ENCODE measurements around the gene CDK5RAP2. TPM values are rescaled to one million over a fixed set of nuclear protein-coding genes. Genes with fewer than 3 reads are reported as not detected.

CDK5RAP2 gene
- total and polyA plus RNA-seq, 5 experiments from 2014 or later = 17.1 to 94.9 (median 29.2) TPM

DNA sequence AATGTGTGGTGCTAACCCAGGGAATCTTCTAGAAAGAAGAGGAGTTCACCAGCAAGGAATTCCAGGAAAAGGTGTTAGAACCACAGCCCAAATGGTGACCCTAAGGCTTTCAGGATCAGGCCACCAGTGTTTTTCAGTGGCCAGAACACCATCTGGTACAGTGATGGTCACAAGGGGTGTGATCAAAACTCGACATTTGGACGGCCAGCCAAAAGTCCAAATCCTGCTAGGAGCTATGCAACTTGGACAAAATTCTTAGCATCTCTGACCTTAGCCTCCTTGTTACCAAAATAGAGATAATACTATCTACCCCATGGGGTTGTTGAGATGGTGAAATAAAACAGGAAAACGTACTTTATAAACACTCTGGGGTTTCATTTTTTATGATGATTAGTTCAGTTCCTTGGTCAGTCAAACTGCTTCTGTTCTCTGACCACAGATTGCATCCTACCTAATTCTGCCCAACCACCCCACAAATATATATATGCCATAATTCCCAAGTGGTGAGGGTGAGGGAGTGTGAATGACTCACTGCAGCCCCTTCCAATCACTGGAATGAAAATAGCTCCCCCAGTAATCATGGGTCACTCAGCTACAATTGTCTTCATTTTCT is 210.3 kb downstream of the CDK5RAP2 start:
- Mint-ChIP-seq H3K36me3 (peaks cover 0 to 5% (median 5%) of the 10 kb centered on the region in 3 donors), H3K27me3 (peaks cover 0 to 6% (median 0%) of the 10 kb centered on the region in 5 donors), H3K4me1 (no peaks in the 10 kb centered on the region), H3K9me3 (peaks cover 0 to 9% (median 1%) of the 10 kb centered on the region in 9 donors), H3K4me3 (no peak overlapping the region), H3K27ac (no peak overlapping the region)
- DNase-seq (no peak), ATAC-seq (no peak)
- POLR2A ChIA-PET = no interaction called here

DNA sequence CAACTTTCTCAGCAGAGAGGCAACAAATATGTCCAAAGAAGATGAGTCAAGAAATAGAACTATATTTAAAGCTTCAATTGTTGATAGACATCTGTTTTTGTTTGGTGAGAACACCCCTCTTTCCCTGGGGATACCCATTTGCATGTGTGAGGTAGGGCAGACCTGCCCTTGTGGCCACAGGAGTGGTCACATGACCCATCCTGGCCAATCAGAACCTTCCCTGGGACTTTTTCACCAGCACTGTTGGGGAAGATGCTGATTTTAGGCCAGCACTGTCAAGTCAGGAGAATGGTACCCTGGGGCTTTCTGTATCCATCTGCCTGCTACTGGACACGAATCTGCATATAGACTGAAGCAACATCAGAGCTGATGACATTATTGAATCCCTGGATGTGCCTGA is 211.2 kb downstream of the CDK5RAP2 start:
- Mint-ChIP-seq H3K27me3 (peaks cover 0 to 5% (median 0%) of the 10 kb centered on the region in 5 donors), H3K27ac (no peak overlapping the region), H3K36me3 (peaks cover 0 to 5% (median 3%) of the 10 kb centered on the region in 3 donors), H3K4me1 (no peaks in the 10 kb centered on the region), H3K9me3 (peaks cover 0 to 9% (median 0%) of the 10 kb centered on the region in 9 donors), H3K4me3 (no peak overlapping the region)
- DNase-seq (no peak), ATAC-seq (no peak)
- POLR2A ChIA-PET = no interaction called here

DNA sequence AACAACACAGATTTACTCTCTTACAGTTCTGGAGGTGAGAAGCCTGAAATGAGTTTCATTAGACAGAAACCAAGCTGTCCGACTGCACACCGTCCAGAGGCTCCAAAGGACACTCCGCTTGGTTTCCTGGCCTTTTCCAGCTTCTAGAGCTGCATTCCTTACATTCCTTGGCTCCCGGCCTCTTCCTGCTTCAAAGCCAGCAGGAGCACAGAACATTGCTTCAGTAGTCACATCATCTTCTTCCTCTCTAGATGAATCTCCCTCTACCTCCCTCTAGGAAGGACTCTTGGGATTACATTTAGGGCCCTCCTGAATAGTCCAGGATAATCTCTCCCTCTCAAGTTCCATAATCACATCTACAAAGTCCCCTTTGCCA is 213.3 kb downstream of the CDK5RAP2 start:
- ATAC-seq (no peak), DNase-seq (no peak)
- Mint-ChIP-seq H3K4me1 (no peaks in the 10 kb centered on the region), H3K27me3 (peaks cover 0 to 7% (median 0%) of the 10 kb centered on the region in 5 donors), H3K9me3 (peaks cover 0 to 9% (median 0%) of the 10 kb centered on the region in 9 donors), H3K36me3 (peaks cover 0 to 5% (median 3%) of the 10 kb centered on the region in 3 donors), H3K4me3 (no peak overlapping the region), H3K27ac (no peak overlapping the region)
- POLR2A ChIA-PET = no interaction called here

DNA sequence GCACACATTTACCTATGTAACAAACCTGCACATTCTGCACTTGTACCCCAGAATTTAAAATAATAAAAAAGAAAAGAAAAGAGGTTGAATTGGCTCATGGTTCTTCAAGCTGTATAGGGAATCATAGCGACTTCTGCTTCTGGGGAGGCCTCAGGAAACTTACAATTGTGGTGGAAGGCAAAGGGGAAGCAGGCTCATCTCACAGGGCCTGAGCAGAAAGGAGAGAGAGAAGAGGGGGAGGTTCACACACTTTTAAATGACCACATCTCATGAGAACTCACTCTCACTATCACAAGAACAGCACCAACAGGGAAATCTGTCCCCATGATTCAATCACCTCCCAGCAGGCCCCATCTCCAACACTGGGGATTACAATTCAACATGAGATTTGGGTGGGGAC is 214.6 kb downstream of the CDK5RAP2 start:
- Mint-ChIP-seq H3K27me3 (peaks cover 0 to 7% (median 0%) of the 10 kb centered on the region in 5 donors), H3K4me1 (no peaks in the 10 kb centered on the region), H3K9me3 (peaks cover 0 to 9% (median 0%) of the 10 kb centered on the region in 9 donors), H3K4me3 (no peak overlapping the region), H3K36me3 (peaks cover 0 to 5% (median 3%) of the 10 kb centered on the region in 3 donors), H3K27ac (no peak overlapping the region)
- DNase-seq = no peak
- POLR2A ChIA-PET = no interaction called here
- ATAC-seq = no peak

DNA sequence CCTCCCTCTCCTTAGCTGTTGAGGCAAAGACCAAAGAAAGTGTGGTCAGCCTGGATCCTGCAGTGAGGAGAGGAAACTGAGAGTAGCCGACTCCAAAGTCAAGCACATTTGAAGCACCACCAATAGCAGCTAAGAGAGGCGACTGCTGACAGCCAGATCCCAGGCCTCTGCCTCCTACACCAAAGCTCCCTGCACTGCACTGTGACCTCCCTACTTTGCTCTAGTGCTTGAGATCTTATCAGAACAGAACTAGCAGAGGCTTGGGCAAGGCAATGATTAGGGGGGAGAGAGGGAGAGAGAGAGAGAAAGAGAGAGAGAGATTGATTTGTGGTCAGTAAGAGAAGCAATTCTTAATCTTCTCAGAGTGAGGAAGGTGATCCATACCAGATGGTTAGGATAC is 216.3 kb downstream of the CDK5RAP2 start:
- H3K4me1 Mint-ChIP-seq = no peaks in the 10 kb centered on the region
- H3K27ac Mint-ChIP-seq = no peak overlapping the region
- H3K36me3 Mint-ChIP-seq = peaks cover 0 to 5% (median 3%) of the 10 kb centered on the region in 3 donors
- DNase-seq (no peak), ATAC-seq (no peak)
- peaks cover 0 to 7% (median 0%) of the 10 kb centered on the region in 5 donors for H3K27me3 Mint-ChIP-seq
- peaks cover 0 to 7% (median 0%) of the 10 kb centered on the region in 9 donors for H3K9me3 Mint-ChIP-seq
- no peak overlapping the region for H3K4me3 Mint-ChIP-seq
- POLR2A ChIA-PET = no interaction called here

DNA sequence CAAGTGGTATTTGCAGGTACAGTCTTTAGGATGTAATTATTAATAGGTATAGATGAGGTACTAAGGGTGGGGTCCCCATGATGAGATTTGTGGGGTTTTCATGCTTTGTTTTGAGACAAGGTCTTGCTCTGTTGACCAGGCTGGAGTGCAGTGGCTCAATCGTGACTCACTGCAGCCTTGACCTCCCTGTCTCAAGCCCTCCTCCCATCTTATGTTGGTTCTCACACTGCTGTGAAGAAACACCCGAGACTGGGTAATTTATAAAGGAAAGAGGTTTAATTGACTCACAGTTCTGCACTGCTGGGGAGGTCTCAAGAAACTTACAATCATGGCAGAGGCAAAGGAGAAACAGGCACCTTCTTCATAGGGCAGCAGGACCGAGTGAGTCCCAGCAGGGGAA is 217.5 kb downstream of the CDK5RAP2 start:
- no peak for ATAC-seq

DNA sequence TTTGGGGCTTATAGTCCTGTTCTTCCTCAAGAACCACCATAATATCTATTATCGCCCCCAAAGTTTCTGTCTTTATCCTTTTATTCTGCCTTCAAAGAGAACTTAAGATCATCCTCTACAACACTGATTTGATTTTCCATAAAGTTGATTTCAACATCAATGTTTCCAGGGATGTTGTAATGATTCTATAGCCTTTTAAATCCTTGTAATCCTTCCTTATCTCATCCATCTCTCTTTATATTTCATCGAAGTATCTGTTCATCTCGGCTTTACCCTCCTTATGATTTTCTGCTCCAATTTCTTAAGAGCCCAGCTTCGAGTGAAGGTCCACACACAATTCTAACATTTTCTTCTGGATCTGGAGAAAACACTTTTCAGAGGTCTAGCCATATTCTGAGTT is 218.4 kb downstream of the CDK5RAP2 start:
- H3K4me3 Mint-ChIP-seq = no peak overlapping the region
- no peak overlapping the region for H3K27ac Mint-ChIP-seq
- DNase-seq = no peak
- H3K36me3 Mint-ChIP-seq = peaks cover 0 to 3% (median 0%) of the 10 kb centered on the region in 3 donors
- peaks cover 0 to 6% (median 0%) of the 10 kb centered on the region in 9 donors for H3K9me3 Mint-ChIP-seq
- H3K27me3 Mint-ChIP-seq = peaks cover 0 to 7% (median 0%) of the 10 kb centered on the region in 5 donors
- ATAC-seq = no peak
- POLR2A ChIA-PET = no interaction called here
- no peaks in the 10 kb centered on the region for H3K4me1 Mint-ChIP-seq

More for the DNA sequence above, 217.5 kb downstream of the CDK5RAP2 start:
- no peak overlapping the region for H3K27ac Mint-ChIP-seq
- peaks cover 0 to 6% (median 0%) of the 10 kb centered on the region in 9 donors for H3K9me3 Mint-ChIP-seq
- H3K27me3 Mint-ChIP-seq = peaks cover 0 to 7% (median 0%) of the 10 kb centered on the region in 5 donors
- no peak for DNase-seq
- peaks cover 0 to 3% (median 3%) of the 10 kb centered on the region in 3 donors for H3K36me3 Mint-ChIP-seq
- H3K4me1 Mint-ChIP-seq = no peaks in the 10 kb centered on the region
- no peak overlapping the region for H3K4me3 Mint-ChIP-seq
- POLR2A ChIA-PET = no interaction called here

DNA sequence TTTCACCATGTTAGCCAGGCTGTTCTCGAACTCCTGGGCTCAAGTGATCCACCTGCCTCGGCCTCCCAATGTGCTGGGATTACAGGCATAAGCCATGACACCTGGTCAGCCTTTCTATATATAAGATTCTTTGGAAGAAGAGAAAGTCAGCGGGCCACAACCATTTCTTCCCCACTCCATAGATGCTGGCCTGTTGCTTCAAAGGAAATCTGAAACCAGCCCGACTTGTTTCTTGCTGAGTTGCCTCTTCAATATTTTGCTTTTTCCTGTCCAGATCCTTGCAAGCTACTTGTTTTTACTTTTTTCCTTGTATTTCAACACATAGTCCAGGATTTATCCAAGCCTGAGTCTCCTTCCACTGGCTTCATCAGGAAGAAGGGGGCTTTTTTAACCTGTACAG is 219.5 kb downstream of the CDK5RAP2 start:
- Mint-ChIP-seq H3K4me1 (no peaks in the 10 kb centered on the region), H3K27me3 (peaks cover 0 to 7% (median 0%) of the 10 kb centered on the region in 5 donors), H3K27ac (no peak overlapping the region), H3K36me3 (peaks cover 0 to 3% (median 3%) of the 10 kb centered on the region in 3 donors), H3K4me3 (no peak overlapping the region), H3K9me3 (peaks cover 0 to 6% (median 0%) of the 10 kb centered on the region in 9 donors)
- POLR2A ChIA-PET = no interaction called here
- DNase-seq (no peak), ATAC-seq (no peak)

DNA sequence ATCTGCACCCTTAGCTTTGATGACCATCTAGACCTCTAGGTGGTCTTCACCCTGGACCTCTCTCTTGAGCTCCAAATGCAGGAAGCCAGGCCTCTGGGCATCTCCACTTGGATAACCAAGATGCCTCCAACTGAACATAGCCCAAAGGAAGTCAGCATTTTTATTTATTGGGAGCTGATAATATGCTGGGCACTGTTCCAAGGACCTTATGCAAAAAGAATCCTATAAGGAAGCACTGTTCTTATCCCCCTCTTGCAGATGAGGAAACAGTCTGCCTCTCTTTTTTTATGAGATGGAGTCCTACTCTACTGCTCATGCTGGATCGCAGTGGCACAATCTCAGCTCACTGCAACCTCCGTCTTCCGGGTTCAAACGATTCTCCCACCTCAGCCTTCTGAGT is 219.9 kb downstream of the CDK5RAP2 start:
- peaks cover 0 to 6% (median 0%) of the 10 kb centered on the region in 5 donors for H3K27me3 Mint-ChIP-seq
- no peak overlapping the region for H3K27ac Mint-ChIP-seq
- DNase-seq = no peak
- peaks cover 0 to 3% (median 2%) of the 10 kb centered on the region in 3 donors for H3K36me3 Mint-ChIP-seq
- H3K4me3 Mint-ChIP-seq = no peak overlapping the region
- peaks cover 0 to 2% (median 0%) of the 10 kb centered on the region in 9 donors for H3K9me3 Mint-ChIP-seq
- no peaks in the 10 kb centered on the region for H3K4me1 Mint-ChIP-seq
- POLR2A ChIA-PET = no interaction called here
- ATAC-seq = no peak

DNA sequence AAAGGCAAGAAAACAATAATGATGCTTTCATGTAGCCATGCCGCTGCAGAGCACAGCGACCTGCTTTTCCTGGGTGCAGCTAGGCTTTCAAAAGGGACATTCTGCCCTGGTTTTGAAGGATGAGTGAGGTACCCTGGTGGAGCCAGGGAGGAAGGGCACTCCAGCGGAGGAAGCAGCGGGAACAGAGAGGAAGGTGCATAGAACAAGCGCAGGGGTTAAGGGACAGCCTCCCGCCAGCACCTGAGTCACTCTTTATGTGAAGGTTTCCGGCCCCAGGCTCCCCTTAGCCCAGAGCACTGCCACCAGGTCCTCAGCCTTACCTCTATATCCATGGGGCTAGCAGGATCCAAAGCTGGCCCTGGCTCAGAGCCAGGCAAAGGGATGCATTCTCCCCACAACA is 221.1 kb downstream of the CDK5RAP2 start:
- peaks cover 0 to 3% (median 0%) of the 10 kb centered on the region in 3 donors for H3K36me3 Mint-ChIP-seq
- H3K27ac Mint-ChIP-seq = no peak overlapping the region
- peaks cover 0 to 3% (median 0%) of the 10 kb centered on the region in 5 donors for H3K27me3 Mint-ChIP-seq
- POLR2A ChIA-PET = no interaction called here
- ATAC-seq (no peak), DNase-seq (no peak)
- H3K4me3 Mint-ChIP-seq = no peak overlapping the region
- H3K4me1 Mint-ChIP-seq = no peaks in the 10 kb centered on the region
- H3K9me3 Mint-ChIP-seq = peaks cover 0 to 2% (median 0%) of the 10 kb centered on the region in 9 donors

DNA sequence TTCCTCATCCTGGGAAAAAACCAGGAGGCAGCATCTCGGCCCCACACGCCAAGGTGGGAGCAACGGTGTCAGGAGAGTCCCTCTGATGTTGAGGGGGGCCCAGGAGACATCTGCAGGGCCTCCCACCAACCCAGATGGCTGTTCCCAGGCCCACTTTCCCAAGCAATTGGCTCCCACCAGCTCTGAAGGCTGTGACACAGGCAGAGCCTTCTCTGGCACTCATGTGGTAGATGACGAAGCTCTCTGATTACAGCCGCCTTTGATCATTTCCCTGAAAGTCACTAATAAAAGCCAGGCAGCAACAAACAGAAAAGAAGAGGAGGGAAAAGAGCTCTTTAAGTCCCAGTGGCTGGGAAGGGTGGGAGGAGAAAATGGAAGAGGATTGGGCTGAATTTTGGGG is 226.5 kb downstream of the CDK5RAP2 start:
- Mint-ChIP-seq H3K4me3 (no peak overlapping the region), H3K27me3 (peaks cover 3 to 14% (median 4%) of the 10 kb centered on the region in 5 donors), H3K36me3 (peaks cover 0 to 3% (median 0%) of the 10 kb centered on the region in 3 donors), H3K4me1 (peaks cover 0 to 4% (median 0%) of the 10 kb centered on the region in 4 donors), H3K9me3 (peaks cover 0 to 2% (median 0%) of the 10 kb centered on the region in 9 donors), H3K27ac (no peak overlapping the region)
- POLR2A ChIA-PET = no interaction called here
- DNase-seq (no peak), ATAC-seq (no peak)

DNA sequence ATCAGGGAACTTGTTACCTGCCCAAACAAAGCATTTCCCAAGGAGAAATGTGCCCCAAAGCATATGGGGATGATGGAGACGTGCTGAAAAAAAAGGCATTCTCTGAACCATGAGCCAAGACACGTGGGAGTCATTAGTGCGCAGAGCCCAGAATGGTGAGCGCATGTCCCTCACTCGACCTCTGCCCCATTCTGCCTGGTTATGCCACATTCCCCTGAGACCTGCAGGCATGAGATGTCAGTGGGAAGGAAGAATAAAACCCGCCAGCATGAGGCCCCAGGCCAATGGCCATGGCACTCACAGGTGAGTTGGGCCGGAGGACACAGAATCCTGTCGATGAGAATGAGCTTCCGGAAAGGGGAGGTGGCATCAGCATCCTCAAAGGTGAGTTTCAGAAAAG is 228.9 kb downstream of the CDK5RAP2 start:
- Mint-ChIP-seq H3K9me3 (no peaks in the 10 kb centered on the region), H3K4me3 (no peak overlapping the region), H3K27me3 (peaks cover 3 to 14% (median 4%) of the 10 kb centered on the region in 5 donors), H3K4me1 (peaks cover 0 to 4% (median 0%) of the 10 kb centered on the region in 4 donors), H3K36me3 (peaks cover 0 to 3% (median 0%) of the 10 kb centered on the region in 3 donors), H3K27ac (peak overlapping the region in 1 of 10 donors; percentile 11)
- POLR2A ChIA-PET = no interaction called here
- ATAC-seq = no peak
- DNase-seq = no peak

DNA sequence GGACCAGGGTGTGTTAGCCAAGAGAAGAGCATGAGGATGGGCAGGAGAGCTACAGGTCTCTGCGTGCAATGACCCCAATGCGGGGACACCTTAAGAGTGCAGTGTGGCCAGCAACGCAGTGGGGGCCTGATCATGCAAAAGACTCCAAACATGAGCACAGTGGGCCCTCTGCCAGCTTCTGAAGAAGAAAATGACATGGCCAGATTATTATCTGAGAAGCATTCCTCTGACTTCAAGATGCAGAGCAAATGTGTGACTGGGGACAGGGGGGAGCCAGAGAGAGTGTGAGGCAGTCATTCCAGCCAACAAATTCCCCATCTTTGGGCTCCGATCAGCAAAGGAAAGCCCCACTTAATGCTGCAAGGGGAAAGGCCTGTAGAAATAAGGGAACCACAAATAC is 229.4 kb downstream of the CDK5RAP2 start:
- POLR2A ChIA-PET = no interaction called here
- no peak for DNase-seq
- Mint-ChIP-seq H3K36me3 (no peaks in the 10 kb centered on the region), H3K27ac (no peak overlapping the region), H3K4me1 (peaks cover 0 to 4% (median 0%) of the 10 kb centered on the region in 4 donors), H3K9me3 (no peaks in the 10 kb centered on the region), H3K4me3 (no peak overlapping the region), H3K27me3 (peaks cover 3 to 14% (median 4%) of the 10 kb centered on the region in 5 donors)
- ATAC-seq = no peak
